NOMO-1 treated with DMSO at 0.1 percent for 48 hours (cell line): ENCODE measurements around the gene AKAP9.
"Not testable (repeated sequence)": the region's sequence is repeated elsewhere in the genome, so short reads cannot be mapped to it uniquely, and the experiment has no call there.

Source experiments
- DNase-seq: peaks from one replicate; lab custom pipeline; 2025; ENCODE audit not compliant: unreplicated experiment; lab: John Stamatoyannopoulos, UW

AKAP9 gene

DNA sequence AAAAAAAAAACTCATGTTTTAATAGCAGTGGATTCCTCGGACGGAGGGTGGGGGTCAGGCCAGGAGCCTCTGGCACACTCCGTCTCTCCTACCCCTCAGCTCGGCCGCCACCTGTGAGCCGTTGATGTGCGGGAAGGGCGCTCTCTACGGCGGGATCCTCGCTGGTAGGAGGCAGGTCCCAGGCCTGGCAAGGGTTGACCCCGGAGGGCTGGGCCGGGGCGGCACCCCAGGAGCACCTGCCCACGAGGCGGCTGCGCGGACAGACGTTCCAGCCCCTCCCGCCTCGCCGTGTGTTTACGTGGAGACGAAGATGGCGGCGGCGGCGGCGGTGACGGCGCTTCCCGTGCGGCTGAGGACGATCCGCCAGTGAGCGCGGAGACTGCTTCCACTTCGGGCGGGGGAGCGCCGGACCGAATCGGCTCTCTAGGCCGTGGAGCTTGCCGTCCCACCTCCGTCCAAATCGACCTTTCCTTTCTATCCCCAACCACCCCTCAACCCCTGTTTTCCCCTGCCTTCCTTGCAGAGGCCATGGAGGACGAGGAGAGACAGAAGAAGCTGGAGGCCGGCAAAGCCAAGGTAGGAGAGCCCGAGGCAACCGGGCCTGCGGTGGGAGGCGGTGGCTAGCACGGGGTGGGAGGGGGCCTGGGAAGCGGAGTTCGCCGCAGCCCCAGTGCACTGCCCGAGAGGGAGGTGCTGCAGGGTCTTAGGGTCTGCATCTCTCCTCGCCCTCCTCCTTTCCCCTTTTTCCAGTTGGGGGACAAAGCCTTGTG lies at the start of gene AKAP9:
TSS of gene AKAP9 (plus strand) at position 291 of the 770 bp plus-strand sequence. CDS start at position 529, 238 bp downstream.
- DNase-seq: peak; percentile 97

DNA sequence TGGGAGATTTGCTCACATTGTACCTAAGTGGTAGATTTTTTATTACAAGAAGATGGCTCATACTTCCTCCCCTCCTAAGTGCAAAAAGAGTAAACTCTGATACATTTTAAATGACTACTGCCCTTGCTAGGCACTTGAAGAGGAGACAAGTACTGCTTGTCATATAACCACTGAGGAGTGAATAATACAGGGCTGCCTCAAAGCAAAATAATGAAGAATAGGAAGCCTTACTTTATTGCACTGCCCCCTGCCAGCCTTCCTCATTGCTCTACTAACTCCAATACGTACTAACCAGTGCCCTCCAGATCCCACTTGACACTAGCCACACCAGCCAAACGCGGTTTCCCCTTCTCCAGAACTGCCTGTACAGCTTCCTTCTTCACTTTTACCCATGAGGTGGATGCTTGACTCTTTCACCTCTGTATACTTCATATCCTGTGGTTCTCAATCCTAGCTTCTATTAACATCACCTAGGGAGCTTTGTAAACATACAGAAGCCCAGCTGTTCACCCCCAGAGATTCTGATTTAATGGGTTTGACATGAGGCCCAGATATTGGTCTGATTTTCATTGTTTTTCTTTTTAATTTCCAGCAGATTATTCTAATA lies 48.5 kb upstream of the AKAP9 start:
- no peak for DNase-seq

DNA sequence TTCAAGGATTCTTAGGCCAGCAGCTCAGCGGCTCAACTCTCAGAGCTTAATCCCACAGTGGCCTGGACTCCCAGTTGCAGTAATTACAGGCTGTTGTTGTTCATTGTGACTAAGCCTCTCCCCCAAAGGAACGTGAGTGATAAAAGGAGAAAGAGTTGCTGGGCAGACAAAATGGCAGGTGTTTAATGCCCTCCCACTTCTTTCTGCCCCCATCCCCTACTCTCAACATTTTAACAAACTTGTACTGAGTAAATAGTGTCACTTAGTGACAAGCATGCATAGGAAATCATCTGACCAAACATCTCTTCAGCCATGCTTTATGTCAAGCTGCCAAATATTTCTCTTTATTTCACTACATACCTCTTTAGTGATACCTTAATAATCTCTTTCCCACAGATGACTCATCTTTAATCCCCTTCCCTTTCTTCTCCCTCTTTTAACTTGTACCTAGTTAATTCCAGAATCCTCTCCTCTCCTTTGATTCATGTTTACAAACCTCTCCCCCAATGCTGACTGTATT lies 47.8 kb upstream of the AKAP9 start:
- DNase-seq: no peak

DNA sequence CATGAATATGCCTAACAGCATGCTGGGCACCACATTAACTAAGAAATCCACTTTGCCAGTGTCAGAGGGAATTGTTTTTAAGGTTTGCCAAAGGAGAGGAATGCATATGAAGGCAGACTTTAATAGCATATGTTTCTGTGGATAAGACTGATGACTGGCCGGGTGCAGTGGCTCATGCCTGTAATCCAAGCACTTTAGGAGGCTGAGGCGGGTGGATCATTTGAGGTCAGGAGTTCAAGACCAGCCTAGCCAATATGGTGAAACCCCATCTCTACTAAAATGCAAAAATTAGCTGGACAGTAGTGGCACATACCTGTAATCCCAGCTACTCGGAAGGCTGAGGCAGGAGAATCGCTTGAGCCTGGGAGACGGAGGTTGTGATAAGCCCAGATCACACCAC lies 47.0 kb upstream of the AKAP9 start:
- not testable (repeated sequence) for DNase-seq

DNA sequence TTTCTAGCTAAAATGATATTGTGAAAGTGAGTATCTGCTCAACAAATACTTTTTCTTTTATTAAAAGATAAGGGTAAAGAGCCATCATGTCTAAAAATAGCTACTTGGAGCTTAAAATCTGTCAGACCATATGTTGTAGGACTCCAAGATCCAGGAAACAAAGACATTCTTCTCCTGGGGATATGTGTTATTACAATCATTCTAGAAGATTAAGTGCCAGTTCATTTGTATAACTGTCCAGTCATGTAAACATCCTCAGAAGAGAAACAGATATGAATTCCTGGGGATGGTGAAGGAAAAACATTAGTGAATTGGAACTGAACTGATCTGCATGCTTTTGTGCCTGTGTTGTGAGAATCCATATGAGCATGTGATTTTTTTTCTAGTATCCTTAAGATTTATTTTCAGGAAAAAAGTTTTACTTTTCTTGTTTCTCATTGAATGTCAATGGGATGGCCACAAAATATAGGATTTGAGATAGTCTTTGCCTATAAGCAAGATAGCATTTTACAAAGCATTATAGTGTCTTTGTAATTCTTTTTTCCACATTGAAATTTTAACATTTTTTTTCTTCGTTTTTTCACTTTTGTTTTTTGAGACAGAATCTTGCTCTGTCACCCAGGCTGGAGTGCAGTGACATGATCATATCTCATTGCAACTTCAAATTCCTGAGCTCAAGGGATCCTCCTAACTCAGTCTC lies 45.7 kb upstream of the AKAP9 start:
- no peak for DNase-seq

DNA sequence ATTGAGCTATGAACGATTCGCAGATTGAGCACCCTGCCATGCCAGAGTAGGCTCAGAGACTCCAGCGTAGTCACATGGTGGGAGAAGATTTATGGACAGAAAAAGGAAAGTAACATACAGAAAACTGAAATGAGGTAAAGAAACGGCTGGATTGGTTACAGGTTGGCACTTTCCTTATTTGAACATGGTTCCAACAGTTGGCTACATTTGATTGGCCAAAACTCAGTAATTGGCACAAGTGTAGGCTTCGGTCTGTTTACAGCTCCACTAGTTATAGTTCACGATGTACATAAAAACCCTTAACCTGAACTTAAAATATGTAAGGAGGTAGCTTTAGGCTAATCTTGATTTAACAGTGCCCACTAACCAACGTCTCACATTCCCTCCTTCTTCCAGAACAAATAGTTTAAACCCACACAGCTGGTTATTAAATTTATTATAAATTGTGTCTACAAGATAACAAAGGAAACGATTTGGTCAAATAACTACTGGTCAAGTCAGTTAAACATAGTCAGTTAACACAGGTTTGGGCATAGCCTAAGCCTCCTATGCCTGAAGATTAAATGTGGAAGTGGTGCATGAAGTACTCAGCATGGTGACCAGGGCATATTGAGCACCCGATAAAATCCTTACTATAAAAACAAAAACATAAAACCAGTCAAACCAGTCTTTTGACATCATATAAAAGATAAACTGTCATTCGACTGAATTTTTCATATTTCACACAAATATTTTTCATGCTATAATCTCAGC lies 42.2 kb upstream of the AKAP9 start:
- DNase-seq: no peak

DNA sequence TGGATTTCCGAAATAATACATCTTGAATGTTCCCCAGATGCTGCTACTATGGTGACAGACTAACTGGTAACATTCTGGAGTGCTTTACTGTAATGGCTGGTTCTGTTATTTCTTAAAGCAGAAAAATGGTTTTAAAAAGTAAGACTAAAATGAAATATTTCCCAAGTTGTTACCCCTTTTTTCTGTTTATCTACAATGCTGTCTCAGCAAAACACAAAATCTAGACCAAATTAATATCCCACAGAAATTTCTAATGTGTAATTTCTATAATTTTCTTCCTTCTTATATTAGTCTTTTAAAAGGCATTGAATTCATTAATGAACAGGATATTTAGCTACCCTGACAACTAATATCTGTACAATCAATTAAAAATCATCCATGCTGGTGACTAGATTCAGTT lies 41.1 kb upstream of the AKAP9 start:
- no peak for DNase-seq

DNA sequence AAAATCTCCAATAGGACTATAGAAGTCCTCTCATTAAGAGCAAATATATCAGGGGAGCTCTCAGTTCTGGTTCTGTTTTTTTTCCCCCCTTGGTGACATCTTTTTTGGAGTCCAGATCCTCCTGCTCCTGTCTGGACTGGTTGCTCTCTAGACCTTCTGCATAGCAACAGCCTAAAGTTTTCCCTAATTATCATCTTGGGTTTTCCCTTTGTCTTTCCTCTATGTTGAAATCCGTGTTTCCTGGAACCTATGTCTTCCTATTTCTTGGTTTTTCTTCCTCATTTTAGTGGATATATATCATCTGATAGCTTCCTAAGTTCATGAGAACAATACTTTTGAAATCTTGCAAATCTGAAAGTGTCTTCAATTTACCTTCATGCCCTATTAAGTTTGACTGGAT lies 30.5 kb upstream of the AKAP9 start:
- no peak for DNase-seq

DNA sequence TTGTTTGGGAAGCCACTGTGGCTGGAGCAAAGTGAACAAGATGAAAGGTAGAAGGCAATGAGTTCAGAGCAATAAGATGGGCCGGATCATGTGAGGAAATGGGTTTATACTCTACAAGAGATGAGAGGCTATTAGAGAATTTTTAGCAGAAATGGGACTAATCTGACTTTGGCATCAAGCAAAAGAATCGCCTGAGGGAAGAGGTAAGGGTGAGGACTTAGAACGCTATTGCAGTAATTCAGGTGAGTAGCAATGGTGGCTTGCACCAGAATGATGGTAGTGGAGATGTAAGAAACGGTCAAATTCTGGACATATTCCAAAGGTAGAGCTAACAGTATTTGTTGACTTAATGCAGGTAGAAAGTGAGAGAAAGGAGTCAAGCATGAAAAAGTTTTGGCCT lies 29.5 kb upstream of the AKAP9 start:
- no peak for DNase-seq

DNA sequence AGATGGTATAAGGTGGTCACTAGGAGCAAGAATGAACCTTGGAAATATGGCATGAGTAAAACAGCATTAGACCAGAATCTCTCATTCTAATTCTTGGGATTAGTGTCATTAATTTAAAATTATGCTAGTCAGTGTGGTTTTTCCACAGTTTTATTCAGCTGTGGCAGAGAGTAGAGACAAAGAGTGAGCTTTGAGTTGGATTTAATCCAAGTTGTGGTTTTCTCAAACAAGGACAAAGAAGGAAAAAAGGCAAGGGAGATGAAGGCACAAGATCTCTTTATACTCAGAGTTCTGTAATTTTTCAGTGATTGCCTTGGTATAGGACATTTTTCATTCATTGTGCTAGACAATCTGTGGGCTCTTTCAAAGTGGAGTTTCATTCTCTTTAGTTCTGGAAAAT lies 28.2 kb upstream of the AKAP9 start:
- no peak for DNase-seq

DNA sequence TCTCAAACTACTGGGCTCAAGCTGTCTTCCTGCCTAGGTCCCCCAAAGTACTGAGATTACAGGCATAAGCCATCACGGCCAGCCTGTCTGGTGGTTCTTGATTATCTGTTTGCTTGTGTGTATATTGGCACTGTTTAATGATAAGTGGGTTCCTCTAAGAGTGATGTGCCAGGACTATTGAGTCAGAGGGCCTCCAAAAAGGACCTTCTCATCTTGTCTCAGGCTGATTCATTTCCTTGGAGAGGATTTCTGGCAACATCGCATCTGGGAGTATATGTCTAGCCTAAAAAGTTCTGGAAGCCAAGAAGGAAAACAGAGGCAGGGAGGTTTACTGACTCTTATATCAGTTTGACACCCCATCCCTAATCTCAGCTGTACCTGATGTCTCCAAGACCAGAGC lies 27.1 kb upstream of the AKAP9 start:
- no peak for DNase-seq

DNA sequence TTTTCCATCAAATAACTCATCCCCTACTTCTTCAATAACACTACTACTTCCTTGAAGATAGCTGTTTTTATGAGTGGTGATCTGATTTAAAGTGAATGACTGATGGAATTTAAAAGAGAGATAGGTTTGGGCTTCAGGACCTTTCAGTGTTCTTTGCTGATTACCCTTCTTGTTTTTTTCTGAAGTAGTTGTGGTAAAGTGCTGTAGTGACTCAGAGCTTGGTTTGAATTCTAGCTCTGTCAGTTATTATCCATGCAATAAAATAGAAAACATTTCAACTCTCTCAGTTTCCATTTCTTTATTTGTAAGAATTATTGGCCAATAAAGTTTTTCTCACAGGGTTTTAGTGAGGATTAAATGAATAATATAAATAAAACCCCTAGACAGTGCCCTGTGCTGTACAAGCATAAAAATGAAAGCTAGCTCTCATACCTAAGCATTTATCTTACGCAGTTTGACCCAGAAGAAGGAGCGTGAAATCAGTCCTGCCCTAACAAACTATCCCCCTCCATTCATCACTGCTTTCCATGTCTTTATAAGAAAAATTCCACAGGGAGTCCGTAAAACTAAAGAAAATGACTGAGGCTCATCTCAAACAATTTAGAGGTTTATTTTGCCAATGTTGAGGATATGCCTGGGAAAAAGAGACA lies 25.1 kb upstream of the AKAP9 start:
- DNase-seq: no peak

DNA sequence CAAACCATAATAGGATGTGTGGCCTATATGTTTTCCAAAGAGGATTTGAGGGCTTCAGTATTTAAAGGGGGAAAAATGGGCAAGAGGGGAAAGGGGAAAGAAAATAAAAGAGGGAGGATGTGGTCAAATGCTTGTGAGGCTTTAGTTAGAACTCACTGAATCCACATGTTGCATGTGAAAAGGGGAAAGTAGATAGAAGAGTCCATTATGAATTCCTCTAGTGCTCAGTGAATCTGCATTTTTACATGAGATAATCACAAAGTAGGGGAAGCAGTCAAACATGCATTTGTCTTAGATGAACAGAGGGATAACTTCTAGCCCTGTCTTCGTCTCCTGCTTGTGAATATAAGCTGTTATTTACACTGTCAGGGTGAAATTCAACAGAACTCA lies 24.6 kb upstream of the AKAP9 start:
- no peak for DNase-seq

DNA sequence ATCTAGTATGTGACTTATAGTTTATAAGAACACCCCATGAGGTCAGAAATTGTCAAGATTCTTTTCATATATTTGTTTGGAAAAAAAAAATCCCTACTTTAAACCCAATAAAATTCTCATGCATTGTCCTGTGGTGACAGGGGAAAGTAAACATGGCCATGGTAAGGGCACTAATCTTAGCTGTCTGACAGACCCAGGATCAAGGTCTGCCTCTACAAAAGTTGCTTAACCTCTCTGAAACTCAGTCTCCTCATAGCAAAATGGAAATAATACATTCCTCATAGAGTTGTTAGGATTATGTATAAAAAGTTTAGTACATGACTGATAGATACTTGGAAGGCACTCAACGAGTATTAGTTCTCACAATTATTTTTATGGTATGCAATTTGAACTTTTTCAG lies 22.3 kb upstream of the AKAP9 start:
- no peak for DNase-seq

DNA sequence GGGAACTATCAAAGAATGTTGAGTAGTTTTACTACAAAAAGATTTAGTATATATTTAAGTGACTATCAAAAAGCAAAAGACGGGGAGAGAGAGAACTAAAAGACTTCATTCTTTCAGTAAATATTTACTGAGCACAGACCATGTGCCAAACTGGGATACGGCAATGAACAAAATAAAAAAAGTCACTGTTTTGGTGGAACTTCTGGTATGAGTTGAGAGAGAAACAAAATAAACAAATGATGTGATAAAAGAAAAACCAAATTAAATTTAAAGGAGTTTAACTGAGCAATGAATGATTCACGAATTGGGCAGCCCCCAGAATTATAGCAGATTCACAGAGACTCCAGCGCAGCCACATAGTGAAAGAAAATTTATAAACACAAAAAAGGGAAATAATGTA lies 17.8 kb upstream of the AKAP9 start:
- DNase-seq: no peak

DNA sequence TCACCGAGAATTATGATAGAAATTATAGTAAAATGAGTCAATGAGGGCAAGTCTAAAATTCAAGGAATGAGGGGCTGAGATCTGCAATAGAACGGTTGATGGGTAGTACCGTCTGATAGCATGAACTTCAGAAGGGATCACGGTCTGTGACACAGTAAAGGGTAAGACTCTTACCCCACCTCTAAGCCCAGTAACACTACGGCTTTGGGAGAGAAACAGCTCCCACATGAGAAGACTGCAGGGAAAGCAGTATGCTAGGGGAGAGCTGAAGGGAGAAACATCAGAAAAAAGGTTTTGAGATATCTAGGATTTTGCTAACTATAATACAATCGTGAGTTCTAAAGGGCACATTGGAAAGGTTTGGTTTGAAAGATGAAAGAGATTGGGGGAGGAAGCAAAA lies 12.8 kb upstream of the AKAP9 start:
- no peak for DNase-seq

DNA sequence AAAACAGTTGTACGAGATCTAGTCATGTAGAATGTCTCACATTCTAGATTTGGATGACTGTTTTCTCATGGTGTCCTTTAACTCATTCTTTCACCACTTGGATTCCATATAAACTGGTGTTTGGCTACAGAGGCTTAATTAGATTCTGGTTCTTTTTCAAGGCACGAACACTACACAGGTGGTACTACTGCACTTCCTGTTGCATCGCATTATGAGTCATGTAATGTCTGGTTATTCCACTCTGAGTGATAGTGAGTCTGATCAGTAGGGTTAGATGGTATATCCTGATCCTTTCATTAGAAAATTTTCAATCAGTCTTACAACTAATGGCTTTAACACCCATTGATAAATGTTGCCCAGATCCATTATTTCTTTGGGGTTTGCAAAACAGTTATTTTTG lies 11.2 kb upstream of the AKAP9 start:
- DNase-seq: no peak

DNA sequence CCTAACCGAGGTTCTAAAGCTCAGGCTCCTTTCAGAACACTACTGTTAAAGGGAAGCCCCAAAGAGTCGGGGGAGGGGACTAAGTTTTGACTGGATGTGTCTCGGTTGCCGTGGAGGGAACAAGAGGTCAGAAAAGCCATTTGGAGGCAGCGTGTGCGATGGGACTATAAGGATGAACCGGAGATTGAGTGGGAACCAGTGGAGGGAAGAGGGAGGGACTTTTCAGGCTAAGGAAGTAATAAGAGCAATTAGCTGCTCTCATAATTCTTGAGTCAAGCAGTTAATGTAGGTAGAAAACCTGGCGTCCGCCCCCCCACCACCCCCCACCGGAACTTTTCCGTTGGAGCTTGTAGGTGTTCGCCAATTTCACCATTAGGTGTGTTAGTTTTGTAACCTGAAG lies 491 bp upstream of the AKAP9 start:
- peak; percentile 79 for DNase-seq

DNA sequence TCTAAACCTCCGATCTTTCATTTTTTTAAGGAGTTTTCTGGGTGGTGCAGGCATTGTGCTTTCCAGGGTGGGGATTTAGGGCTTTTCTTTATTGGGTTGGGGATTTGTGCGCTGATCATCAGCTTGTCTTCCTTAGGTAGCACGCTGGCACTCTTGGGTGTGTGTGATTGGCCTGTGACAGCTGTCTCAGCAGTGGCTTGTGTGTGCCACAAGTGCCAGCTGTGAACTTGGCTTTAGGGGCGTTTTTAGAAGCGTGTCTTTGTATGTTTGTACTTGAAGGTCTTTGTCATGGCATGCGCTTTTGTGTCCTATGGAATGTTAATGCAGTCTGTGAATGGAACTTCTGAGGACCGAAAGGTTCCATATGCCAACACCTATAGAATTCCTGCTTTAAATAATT lies 788 bp downstream of the AKAP9 start:
- peak; percentile 54 for DNase-seq

DNA sequence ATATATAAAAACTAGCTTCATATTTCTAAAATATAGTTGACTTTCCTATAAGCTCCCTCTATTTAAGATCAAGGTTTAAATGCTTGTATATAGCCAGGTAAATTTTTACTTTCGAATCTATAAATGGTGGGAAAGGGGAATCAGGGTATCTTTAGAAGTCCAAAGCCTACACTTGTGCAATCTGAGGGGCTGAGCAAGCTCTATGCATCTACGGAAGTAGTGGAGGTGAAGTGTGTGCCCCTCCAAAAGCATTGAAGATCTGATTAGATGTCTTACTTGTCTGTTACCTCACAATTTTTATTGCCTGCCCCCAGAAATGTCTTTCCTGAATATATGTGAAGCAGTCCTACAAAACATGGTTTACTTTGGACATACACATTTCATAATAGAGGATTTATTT lies 1.6 kb downstream of the AKAP9 start:
- peak; percentile 46 for DNase-seq

DNA sequence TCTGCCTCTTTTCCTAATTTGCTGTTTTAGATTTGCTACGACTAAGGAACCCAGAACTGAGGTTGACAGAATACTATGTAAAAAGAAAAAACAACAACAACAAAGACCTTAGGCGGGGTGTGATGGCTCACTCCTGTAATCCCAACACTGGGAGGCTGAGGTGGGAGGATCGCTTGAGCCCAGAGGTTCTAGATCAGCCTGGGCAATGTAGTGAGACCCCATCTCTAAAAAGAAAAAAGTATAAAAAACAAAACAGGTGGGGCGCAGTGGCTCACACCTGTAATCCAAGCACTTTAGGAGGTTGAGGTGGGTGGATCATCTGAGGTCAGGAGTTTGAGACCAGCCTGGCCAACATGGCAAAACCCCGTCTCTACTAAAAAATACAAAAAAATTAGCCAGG lies 4.3 kb downstream of the AKAP9 start:
- not testable (repeated sequence) for DNase-seq
